ENCODE data around the gene CCL25. TPM values are rescaled to one million over a fixed set of nuclear protein-coding genes. Genes with fewer than 3 reads are reported as not detected.
"Not testable (repeated sequence)": the region's sequence is repeated elsewhere in the genome, so short reads cannot be mapped to it uniquely, and the experiment has no call there.

CCL25 gene
- total and polyA plus RNA-seq, 9 donors, result not detected

GRCh38 chr19:8096071-8096470 is 43.5 kb downstream of the CCL25 start:
- DNase-seq, result no peak
- H3K27me3 ChIP-seq, result no peaks in the 10 kb centered on the region
- intact Hi-C loops (cut with DNase I), result no loop called here
- WGBS, 3 donors, result 92 to 96% (median 96%) methylated on average over 3 of the region's 3 CpGs
- TF ChIP-seq CTCF (IDR thresholded peaks at IDR 0.05) (no peak), EP300 (IDR thresholded peaks at IDR 0.05) (no peak), POLR2A (IDR thresholded peaks at IDR 0.05) (no peak)
- no peaks in the 10 kb centered on the region for H3K36me3 ChIP-seq
- no peak overlapping the region for H3K27ac ChIP-seq
- no peaks in the 10 kb centered on the region for H3K4me1 ChIP-seq (ENCODE audit: insufficient read depth)
- H3K9me3 ChIP-seq, result peaks cover 0 to 21% of the 10 kb centered on the region in 2 donors
- no peak overlapping the region for H3K4me3 ChIP-seq

GRCh38 chr19:8097198-8097597 is 44.6 kb downstream of the CCL25 start:
- TF ChIP-seq EP300 (IDR thresholded peaks at IDR 0.05) (no peak), POLR2A (IDR thresholded peaks at IDR 0.05) (no peak), CTCF (IDR thresholded peaks at IDR 0.05) (no peak)
- H3K4me3 ChIP-seq, result no peak overlapping the region
- H3K4me1 ChIP-seq (ENCODE audit: insufficient read depth), result no peaks in the 10 kb centered on the region
- H3K27me3 ChIP-seq, result no peaks in the 10 kb centered on the region
- peaks cover 0 to 21% of the 10 kb centered on the region in 2 donors for H3K9me3 ChIP-seq
- WGBS, 3 donors, result 89 to 97% (median 93%) methylated on average over 10 of the region's 10 CpGs
- intact Hi-C loops (cut with DNase I), result no loop called here
- no peaks in the 10 kb centered on the region for H3K36me3 ChIP-seq
- H3K27ac ChIP-seq, result no peak overlapping the region
- no peak for DNase-seq

- DNase-seq, result no peak
- no peak overlapping the region for H3K4me3 ChIP-seq
- H3K4me1 ChIP-seq (ENCODE audit: insufficient read depth), result no peaks in the 10 kb centered on the region
- H3K27ac ChIP-seq, result no peak overlapping the region
- no peaks in the 10 kb centered on the region for H3K36me3 ChIP-seq
- WGBS, 3 donors, result 84 to 88% (median 87%) methylated on average over 5 of the region's 5 CpGs
- H3K9me3 ChIP-seq, result peaks cover 0 to 21% of the 10 kb centered on the region in 2 donors
- no peak for TF ChIP-seq EP300 (IDR thresholded peaks at IDR 0.05)
- no peak for TF ChIP-seq CTCF (IDR thresholded peaks at IDR 0.05)
- TF ChIP-seq POLR2A (IDR thresholded peaks at IDR 0.05), result no peak
- H3K27me3 ChIP-seq, result no peaks in the 10 kb centered on the region
- intact Hi-C loops (cut with DNase I), result no loop called here
Observed at GRCh38 chr19:8097681-8098567, 45.4 kb downstream of the CCL25 start.

GRCh38 chr19:8101311-8101710 is 48.8 kb downstream of the CCL25 start:
- Histone ChIP-seq H3K36me3 (no peaks in the 10 kb centered on the region), H3K4me3 (no peak overlapping the region), H3K9me3 (peaks cover 0 to 5% of the 10 kb centered on the region in 2 donors), H3K27ac (no peak overlapping the region), H3K27me3 (no peaks in the 10 kb centered on the region), H3K4me1 (ENCODE audit: insufficient read depth) (no peaks in the 10 kb centered on the region)
- WGBS, 3 donors, result 82 to 94% (median 84%) methylated on average over 4 of the region's 4 CpGs
- intact Hi-C loops (cut with DNase I), result no loop called here
- DNase-seq, result no peak
- TF ChIP-seq POLR2A (IDR thresholded peaks at IDR 0.05), result no peak

- WGBS, 3 donors, result 80 to 85% (median 82%) methylated on average over 12 of the region's 12 CpGs
- H3K27ac ChIP-seq; H3K9me3 ChIP-seq; H3K36me3 ChIP-seq; DNase-seq; intact Hi-C loops (cut with DNase I); H3K27me3 ChIP-seq; H3K4me1 ChIP-seq (ENCODE audit: insufficient read depth); H3K4me3 ChIP-seq: not testable (repeated sequence)
Observed at GRCh38 chr19:8101910-8102309, 49.4 kb downstream of the CCL25 start.

Data from ovary (tissue), 9 donors.